Astrocyte (in vitro differentiated cells and primary cell): ENCODE results near the gene TMIGD3. TPM values are rescaled to one million over a fixed set of nuclear protein-coding genes. Genes with fewer than 3 reads are reported as not detected.

Source experiments
- DNase-seq: peaks from one replicate; pipeline ENCODE4 v3.0.0-alpha.2; 2010; ENCODE audit warnings: low read depth
- FAIRE-seq: peaks from 2 replicates; lab custom pipeline; 2011; peaks lifted over from hg19 to GRCh38; lab: Jason Lieb, UNC
- H2AFZ ChIP-seq: 2 replicates; pipeline ENCODE4 v1.6.0; 2012; ENCODE audit warnings: low read depth, low read length, inconsistent platforms
- H3K27ac ChIP-seq: 2 replicates; pipeline ENCODE4 v1.5.1; 2011; ENCODE audit warnings: low read depth, low read length, inconsistent platforms
- H3K27me3 ChIP-seq: 2 replicates; pipeline ENCODE4 v1.6.0; 2011; ENCODE audit warnings: low read length, inconsistent platforms; ENCODE audit not compliant: insufficient read depth
- H3K36me3 ChIP-seq: 2 replicates; pipeline ENCODE4 v1.5.1; 2011; ENCODE audit warnings: low read length, inconsistent platforms; ENCODE audit not compliant: insufficient read depth
- H3K4me1 ChIP-seq: 2 replicates; pipeline ENCODE4 v1.5.1; 2011; ENCODE audit warnings: low read length, inconsistent platforms; ENCODE audit not compliant: insufficient read depth
- H3K4me2 ChIP-seq: 2 replicates; pipeline ENCODE4 v1.6.0; 2012; ENCODE audit warnings: low read length, inconsistent platforms
- H3K4me3 ChIP-seq: 2 replicates; pipeline ENCODE4 v1.5.1; 2011; ENCODE audit warnings: low read depth, mild to moderate bottlenecking, low read length, inconsistent platforms; ENCODE audit not compliant: insufficient read depth
- H3K79me2 ChIP-seq: 2 replicates; pipeline ENCODE4 v1.6.0; 2012; ENCODE audit warnings: mild to moderate bottlenecking, low read length, inconsistent platforms; ENCODE audit not compliant: insufficient read depth
- H3K9ac ChIP-seq: 2 replicates; pipeline ENCODE4 v1.6.0; 2012; ENCODE audit warnings: mild to moderate bottlenecking, low read length, inconsistent platforms
- H3K9me3 ChIP-seq: 2 replicates; pipeline ENCODE4 v1.5.1; 2012; ENCODE audit warnings: low read depth, mild to moderate bottlenecking, low read length, inconsistent platforms; ENCODE audit not compliant: insufficient read depth
- H4K20me1 ChIP-seq: 2 replicates; pipeline ENCODE4 v1.6.0; 2012; ENCODE audit warnings: low read length, inconsistent platforms; ENCODE audit not compliant: insufficient read depth
- H3K27ac Mint-ChIP-seq: one replicate; pipeline ENCODE4 v1.8.0; 2021; ENCODE audit warnings: mild to moderate bottlenecking, mixed read lengths; ENCODE audit not compliant: unreplicated experiment
- H3K27me3 Mint-ChIP-seq: one replicate; pipeline ENCODE4 v1.8.0; 2021; ENCODE audit warnings: low read depth, mixed read lengths; ENCODE audit not compliant: unreplicated experiment
- H3K36me3 Mint-ChIP-seq: one replicate; pipeline ENCODE4 v1.8.0; 2021; ENCODE audit warnings: low read depth, mixed read lengths; ENCODE audit not compliant: unreplicated experiment
- H3K4me1 Mint-ChIP-seq: one replicate; pipeline ENCODE4 v1.8.0; 2021; ENCODE audit warnings: low read depth, mixed read lengths; ENCODE audit not compliant: unreplicated experiment
- H3K4me3 Mint-ChIP-seq: one replicate; pipeline ENCODE4 v1.8.0; 2021; ENCODE audit warnings: mild to moderate bottlenecking, moderate library complexity, mixed read lengths; ENCODE audit not compliant: unreplicated experiment
- H3K9me3 Mint-ChIP-seq: one replicate; pipeline ENCODE4 v1.8.0; 2021; ENCODE audit warnings: mild to moderate bottlenecking, mixed read lengths; ENCODE audit not compliant: unreplicated experiment
- EZH2 ChIP-seq: IDR thresholded peaks from 2 replicates; pipeline ENCODE4 v1.6.1; 2012; ENCODE audit warnings: mild to moderate bottlenecking, low read length, inconsistent platforms; ENCODE audit not compliant: insufficient read depth
- total RNA-seq: library from RNA; stranded (reverse); gene quantifications from 2 replicates; pipeline ENCODE4 v1.2.1, GENCODE V29; 2021
- TF ChIP-seq, protein P1 (sequence below): IDR thresholded peaks from 2 replicates; pipeline ENCODE4 v1.5.1; 2011; ENCODE audit warnings: low read depth, mild to moderate bottlenecking, inconsistent platforms, low read length, moderate library complexity; ENCODE audit not compliant: insufficient read depth

TMIGD3 gene
- total RNA-seq, 1 donor from 2014 or later: not detected

DNA sequence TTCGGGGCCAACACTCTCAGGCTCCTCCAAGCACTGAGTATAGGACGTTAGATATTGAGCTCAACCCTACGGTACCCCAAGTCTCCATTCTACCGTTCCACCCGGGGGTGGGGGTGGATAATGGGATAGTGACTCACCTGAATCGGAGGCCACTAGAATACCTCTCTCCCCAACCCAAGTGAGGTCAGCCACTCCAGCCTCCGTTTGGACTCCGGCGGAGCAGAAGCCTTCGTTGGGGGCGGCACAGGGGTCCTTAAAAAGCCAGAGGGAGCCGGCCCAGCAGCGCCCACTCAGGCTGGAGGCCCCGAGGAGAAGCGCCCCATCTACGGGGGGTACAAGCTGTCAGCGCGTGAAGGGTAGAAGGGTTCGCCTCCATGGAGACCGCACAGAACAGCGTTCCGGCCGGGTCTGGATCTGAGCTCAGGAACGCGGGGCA lies 54.9 kb downstream of the TMIGD3 start:
- peak overlapping the region; percentile 100 for H3K4me3 Mint-ChIP-seq
- peak; percentile 15 for DNase-seq
- peak overlapping the region; percentile 73 for H3K27ac Mint-ChIP-seq
- H3K4me1 ChIP-seq: peaks cover 13% of the 10 kb centered on the region
- peaks cover 79% of the 10 kb centered on the region for H3K79me2 ChIP-seq
- peaks cover 25% of the 10 kb centered on the region for H3K4me1 Mint-ChIP-seq
- no peak for FAIRE-seq
- peaks cover 43% of the 10 kb centered on the region for H3K36me3 ChIP-seq
- H4K20me1 ChIP-seq: peaks cover 33% of the 10 kb centered on the region
- H3K27me3 Mint-ChIP-seq: no peaks in the 10 kb centered on the region
- peak overlapping the region; percentile 94 for H3K4me3 ChIP-seq
- H3K27ac ChIP-seq: peak overlapping the region; percentile 71
- peaks cover 3% of the 10 kb centered on the region for H3K36me3 Mint-ChIP-seq
- TF ChIP-seq, protein P1, sequence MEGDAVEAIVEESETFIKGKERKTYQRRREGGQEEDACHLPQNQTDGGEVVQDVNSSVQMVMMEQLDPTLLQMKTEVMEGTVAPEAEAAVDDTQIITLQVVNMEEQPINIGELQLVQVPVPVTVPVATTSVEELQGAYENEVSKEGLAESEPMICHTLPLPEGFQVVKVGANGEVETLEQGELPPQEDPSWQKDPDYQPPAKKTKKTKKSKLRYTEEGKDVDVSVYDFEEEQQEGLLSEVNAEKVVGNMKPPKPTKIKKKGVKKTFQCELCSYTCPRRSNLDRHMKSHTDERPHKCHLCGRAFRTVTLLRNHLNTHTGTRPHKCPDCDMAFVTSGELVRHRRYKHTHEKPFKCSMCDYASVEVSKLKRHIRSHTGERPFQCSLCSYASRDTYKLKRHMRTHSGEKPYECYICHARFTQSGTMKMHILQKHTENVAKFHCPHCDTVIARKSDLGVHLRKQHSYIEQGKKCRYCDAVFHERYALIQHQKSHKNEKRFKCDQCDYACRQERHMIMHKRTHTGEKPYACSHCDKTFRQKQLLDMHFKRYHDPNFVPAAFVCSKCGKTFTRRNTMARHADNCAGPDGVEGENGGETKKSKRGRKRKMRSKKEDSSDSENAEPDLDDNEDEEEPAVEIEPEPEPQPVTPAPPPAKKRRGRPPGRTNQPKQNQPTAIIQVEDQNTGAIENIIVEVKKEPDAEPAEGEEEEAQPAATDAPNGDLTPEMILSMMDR: no peak
- TF ChIP-seq EZH2: no peak
- H3K9me3 ChIP-seq: no peaks in the 10 kb centered on the region
- H3K9me3 Mint-ChIP-seq: peaks cover 2% of the 10 kb centered on the region
- peak overlapping the region; percentile 73 for H2AFZ ChIP-seq
- no peaks in the 10 kb centered on the region for H3K27me3 ChIP-seq
- H3K9ac ChIP-seq: peak overlapping the region; percentile 99
- H3K4me2 ChIP-seq: peak overlapping the region; percentile 88

DNA sequence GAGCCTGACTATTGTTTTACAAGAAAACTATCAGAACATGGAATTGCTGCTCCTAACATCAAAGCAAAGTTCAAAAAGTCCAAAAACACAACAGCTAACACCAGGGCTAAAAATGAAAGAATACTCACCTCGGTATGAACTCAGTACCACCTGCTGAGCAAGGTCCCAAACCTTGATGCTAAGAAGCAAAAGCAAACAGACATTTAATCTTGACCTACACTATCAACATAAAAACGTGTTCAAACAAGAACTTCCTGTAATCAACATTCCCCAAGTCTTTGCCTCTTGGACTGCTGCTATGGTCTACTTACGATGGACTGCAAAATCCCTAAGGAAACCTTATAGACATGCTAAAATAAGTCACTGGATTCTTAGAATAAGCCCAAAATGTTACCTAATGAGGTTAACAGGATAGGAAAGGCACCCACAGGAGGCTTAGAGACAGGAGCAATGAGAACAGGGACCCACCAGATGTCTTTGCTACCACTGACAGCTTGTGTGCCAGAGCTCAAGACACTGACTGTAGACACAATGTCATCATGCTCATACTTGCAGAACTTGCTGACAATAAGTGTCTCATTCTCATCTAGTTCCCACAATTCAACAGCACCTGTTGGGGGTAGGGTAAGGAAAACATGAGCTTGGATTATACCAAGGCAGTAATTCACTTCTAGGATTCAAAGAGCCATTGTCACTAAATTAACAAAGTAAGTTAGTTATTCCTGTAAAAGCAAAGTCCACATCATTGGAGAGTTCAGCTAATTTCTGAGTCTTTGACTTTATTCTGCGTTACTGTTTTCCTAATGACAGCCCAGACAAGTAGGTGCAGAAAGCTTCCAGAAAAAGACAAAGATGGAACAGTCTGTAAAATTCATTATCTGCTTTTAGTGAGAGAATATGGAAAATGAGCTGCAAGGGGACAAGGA lies 56.2 kb downstream of the TMIGD3 start:
- Mint-ChIP-seq H3K36me3 (peaks cover 9% of the 10 kb centered on the region), H3K4me1 (peaks cover 25% of the 10 kb centered on the region)
- peaks cover 56% of the 10 kb centered on the region for H3K36me3 ChIP-seq

More for the DNA sequence above, 56.2 kb downstream of the TMIGD3 start:
- TF ChIP-seq, protein P1: no peak
- TF ChIP-seq EZH2: no peak
- FAIRE-seq (no peak), DNase-seq (no peak)
- peaks cover 2% of the 10 kb centered on the region for H3K9me3 Mint-ChIP-seq
- no peak overlapping the region for H3K27ac Mint-ChIP-seq
- Histone ChIP-seq H3K79me2 (peaks cover 69% of the 10 kb centered on the region), H3K4me3 (peak overlapping the region; percentile 94), H4K20me1 (peaks cover 40% of the 10 kb centered on the region), H3K4me2 (peak overlapping the region; percentile 88), H3K4me1 (peaks cover 13% of the 10 kb centered on the region), H2AFZ (no peak overlapping the region), H3K9ac (peak overlapping the region; percentile 99), H3K27me3 (no peaks in the 10 kb centered on the region), H3K9me3 (no peaks in the 10 kb centered on the region), H3K27ac (no peak overlapping the region)
- peak overlapping the region; percentile 100 for H3K4me3 Mint-ChIP-seq
- no peaks in the 10 kb centered on the region for H3K27me3 Mint-ChIP-seq
